VCaP (cell line): Measurements from ENCODE around the gene R3HDM2.

Source experiments
- H3K27ac ChIP-seq: fragments of 450-650 bp; 2 replicates; pipeline ENCODE4 v1.5.1; 2017
- TF ChIP-seq, protein P1 (sequence below): fragments of 450-650 bp; conservative IDR thresholded peaks from 2 replicates; pipeline ENCODE4 v1.5.1; 2017; ENCODE audit warnings: mild to moderate bottlenecking, moderate library complexity

The R3HDM2 gene

DNA sequence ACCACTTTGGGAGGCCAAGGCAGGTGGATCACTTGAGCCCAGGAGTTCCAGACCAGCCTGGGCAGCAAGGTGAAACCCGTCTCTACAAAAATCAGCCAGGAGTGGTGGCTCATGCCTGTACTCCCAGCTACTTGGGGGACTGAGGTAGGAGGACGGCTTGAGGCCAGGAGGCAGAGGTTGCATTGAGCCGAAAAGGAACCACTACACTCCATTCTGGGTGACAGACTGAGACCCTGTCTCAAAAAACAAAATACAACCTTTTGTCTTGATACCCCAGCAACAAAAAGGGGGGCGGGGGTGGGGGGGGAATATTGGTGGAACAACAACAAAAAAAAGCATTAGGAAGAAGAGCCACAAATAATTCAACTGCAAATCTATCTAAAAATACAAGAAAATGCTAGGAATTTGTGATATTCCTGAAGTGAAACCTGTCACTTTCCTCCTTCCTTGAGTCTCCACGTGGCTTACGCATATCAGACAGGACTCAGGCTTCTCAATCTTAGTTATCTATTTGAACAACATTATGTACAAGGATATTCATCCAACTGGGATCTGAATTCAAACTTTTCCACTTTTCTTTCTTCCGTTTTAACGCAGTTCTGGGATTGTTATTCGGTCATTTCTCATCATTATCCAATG, 1.3 kb downstream of the R3HDM2 start:
- TF ChIP-seq, protein P1, sequence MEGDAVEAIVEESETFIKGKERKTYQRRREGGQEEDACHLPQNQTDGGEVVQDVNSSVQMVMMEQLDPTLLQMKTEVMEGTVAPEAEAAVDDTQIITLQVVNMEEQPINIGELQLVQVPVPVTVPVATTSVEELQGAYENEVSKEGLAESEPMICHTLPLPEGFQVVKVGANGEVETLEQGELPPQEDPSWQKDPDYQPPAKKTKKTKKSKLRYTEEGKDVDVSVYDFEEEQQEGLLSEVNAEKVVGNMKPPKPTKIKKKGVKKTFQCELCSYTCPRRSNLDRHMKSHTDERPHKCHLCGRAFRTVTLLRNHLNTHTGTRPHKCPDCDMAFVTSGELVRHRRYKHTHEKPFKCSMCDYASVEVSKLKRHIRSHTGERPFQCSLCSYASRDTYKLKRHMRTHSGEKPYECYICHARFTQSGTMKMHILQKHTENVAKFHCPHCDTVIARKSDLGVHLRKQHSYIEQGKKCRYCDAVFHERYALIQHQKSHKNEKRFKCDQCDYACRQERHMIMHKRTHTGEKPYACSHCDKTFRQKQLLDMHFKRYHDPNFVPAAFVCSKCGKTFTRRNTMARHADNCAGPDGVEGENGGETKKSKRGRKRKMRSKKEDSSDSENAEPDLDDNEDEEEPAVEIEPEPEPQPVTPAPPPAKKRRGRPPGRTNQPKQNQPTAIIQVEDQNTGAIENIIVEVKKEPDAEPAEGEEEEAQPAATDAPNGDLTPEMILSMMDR, result no peak
- H3K27ac ChIP-seq, result peak overlapping the region; percentile 97

DNA sequence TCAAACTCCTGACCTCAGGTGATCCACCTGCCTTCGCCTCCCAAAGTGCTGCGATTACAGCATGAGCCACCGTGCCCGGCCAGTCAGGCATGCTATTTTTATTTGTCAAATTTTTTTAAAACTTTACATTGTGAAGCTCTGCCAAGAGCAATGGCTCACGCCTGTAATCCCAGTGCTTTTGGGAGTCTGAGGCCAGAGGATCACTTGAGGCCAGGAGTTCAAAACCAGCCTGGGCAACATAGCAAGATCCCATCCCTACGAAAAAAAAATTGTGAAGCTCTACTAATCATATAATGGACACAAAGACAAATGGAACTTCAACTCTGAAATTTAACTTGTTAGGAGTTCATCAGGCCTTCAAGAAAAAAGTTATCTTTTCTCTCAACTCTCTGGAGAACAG, 1.9 kb downstream of the R3HDM2 start:
- H3K27ac ChIP-seq, result peak overlapping the region; percentile 97

DNA sequence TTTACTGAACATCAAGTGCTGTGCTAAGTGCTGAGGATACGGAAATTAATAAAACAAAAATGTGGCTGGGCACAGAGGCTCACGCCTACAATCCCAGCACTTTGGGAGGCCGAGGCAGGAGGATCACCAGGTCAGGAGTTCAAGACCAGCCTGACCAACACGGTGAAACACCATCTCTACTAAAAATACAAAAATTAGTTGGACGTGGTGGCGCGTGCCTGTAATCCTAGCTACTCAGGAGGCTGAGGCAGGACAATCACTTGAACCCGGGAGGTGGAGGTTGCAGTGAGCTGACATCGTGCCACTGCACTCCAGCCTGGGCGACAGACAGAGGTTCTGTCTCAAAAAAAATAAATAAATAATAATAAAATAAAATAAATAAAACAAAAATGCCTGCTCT, 3.9 kb downstream of the R3HDM2 start:
- peak overlapping the region; percentile 5; the same call in 1 of the 2 replicates for H3K27ac ChIP-seq

More for the DNA sequence above, 1.9 kb downstream of the R3HDM2 start:
- TF ChIP-seq, protein P1, result no peak

DNA sequence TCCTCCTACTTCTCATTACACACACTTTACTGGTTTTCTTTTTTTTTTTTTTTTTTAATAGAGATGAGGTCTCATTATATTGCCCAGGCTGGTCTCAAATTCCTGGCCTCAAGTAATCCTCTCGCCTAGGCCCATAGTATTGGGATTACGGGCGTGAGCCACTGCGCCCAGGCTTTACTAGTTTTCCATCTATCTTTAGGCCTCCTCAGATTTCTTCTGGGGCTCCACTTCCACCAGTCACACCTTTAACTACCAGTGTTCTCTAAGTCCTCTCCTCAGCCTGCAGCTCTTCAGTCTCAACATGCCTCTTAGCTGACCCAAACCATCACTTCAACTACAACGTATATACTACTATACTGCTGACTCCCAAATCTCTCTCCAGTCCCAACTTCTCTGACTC, 10.4 kb downstream of the R3HDM2 start:
- H3K27ac ChIP-seq, result no peak overlapping the region
- TF ChIP-seq, protein P1, result no peak

DNA sequence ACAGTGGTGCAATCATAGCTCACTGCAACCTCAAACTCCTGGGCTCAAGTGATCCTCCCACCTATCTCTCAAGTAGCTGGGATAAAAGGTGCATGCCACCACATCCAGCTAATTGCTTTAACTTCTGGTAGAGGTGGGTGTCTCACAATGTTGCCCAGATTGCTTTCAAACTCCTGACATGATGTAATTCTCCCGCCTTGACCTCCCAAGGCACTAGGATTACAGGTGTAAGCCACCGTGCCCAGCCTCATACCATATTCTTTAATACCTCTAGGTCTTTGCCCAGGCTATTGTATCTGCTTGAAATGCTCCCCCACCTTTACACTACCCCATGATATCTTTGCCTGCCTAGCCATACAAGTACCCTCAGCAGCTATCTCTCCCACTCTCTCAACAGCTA, 11.3 kb downstream of the R3HDM2 start:
- H3K27ac ChIP-seq, result no peak overlapping the region
- TF ChIP-seq, protein P1, result no peak

DNA sequence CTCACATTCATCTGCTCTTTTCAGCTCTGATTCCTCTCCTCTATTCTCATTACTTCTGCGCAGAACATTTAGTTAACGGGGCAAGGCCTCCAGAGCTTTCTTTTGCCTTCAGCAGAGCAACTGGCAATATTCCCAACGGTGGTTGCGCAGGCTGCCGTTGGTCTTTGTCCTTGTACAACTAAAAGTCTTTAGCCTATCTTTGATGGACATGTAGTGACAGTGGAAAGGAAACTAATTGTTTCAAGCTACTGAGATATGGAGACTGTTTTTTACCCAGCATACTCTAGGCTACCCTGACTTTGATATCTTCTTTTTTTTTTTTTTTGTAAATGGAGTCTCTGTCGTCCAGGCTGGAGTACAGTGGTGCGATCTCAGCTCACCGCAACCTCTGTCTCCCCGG, 12.6 kb downstream of the R3HDM2 start:
- no peak overlapping the region for H3K27ac ChIP-seq

DNA sequence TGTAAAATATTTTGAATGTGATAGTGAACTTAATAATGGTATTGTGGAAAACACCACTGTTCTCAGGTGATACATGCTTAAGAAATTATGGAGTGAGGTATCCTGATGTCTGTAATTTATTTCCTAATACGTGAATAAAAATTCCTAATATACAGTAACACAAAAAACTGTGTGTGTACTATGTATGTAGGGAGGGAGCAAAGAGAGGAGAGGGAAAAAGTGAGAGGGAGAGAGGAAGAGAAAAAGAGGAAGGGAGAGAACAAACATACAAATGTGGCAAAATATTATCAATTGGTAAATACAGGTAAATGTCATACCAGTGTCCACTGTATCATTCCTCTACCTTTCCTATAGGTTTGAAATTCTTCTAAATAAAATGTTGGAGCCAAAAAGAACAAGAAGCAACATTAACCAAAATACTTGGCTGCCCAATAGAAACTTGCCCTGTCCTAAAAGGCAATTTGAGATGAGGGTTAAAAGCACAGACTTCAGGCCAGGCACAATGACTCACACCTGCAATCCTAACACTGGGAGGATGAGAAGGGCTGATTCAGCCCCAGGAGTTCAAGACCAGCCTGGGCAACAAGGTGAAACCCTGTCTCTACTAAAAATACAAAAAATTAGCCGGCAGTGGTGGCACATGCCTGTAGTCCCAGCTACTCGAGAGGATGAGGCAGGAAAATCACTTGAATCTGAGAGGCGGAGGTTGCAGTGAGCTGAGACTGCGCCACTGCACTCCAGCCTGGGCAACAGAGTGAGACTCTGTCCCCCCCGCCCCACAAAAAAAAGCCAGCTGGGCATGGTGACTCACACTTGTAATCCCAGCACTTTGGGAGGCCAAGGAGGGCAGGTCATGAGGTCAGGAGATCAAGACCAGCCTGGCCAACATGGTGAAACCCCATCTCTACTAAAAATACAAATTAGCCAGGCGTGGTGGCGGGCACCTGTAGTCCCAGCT, 14.5 kb downstream of the R3HDM2 start:
- TF ChIP-seq, protein P1, result no peak
- no peak overlapping the region for H3K27ac ChIP-seq

More for the DNA sequence above, 12.6 kb downstream of the R3HDM2 start:
- TF ChIP-seq, protein P1, result no peak
